MM.1S (cell line): Measurements from ENCODE around the gene ARHGAP31.

Experiments
- DNase-seq: peaks from one replicate; pipeline ENCODE4 v3.0.0-alpha.2; 2015
- H2AFZ ChIP-seq: fragments of 300-600 bp; sonication (generic); 2 replicates; pipeline ENCODE4 v1.6.0; 2016; ENCODE audit warnings: antibody characterized with exemption, low read length
- H3F3A ChIP-seq: fragments of 300-600 bp; sonication (generic); 2 replicates; pipeline ENCODE4 v1.6.1; 2016; ENCODE audit warnings: mild to moderate bottlenecking, antibody characterized with exemption, low read length, moderate library complexity, mixed read lengths; ENCODE audit not compliant: insufficient read depth
- H3K27ac ChIP-seq: fragments of 300-600 bp; sonication (generic); 2 replicates; pipeline ENCODE4 v1.5.1; 2016; ENCODE audit warnings: mild to moderate bottlenecking, low read length
- H3K27me3 ChIP-seq: fragments of 300-600 bp; sonication (generic); replicated peaks from 2 replicates; pipeline ENCODE4 v1.6.0; 2016; ENCODE audit warnings: low read length; ENCODE audit not compliant: insufficient read depth
- H3K36me3 ChIP-seq: fragments of 300-600 bp; sonication (generic); replicated peaks from 2 replicates; pipeline ENCODE4 v1.6.1; 2016; ENCODE audit warnings: mild to moderate bottlenecking, low read length, mixed read lengths; ENCODE audit not compliant: insufficient read depth
- H3K4me1 ChIP-seq: fragments of 300-600 bp; sonication (generic); 2 replicates; pipeline ENCODE4 v1.6.1; 2016; ENCODE audit warnings: low read length, mixed read lengths
- H3K4me2 ChIP-seq: fragments of 300-600 bp; sonication (generic); 2 replicates; pipeline ENCODE4 v1.6.0; 2016; ENCODE audit warnings: low read depth, low read length
- H3K4me3 ChIP-seq: fragments of 300-600 bp; sonication (generic); 2 replicates; pipeline ENCODE4 v1.5.1; 2016; ENCODE audit warnings: low read length, mixed read lengths
- H3K79me2 ChIP-seq: fragments of 300-600 bp; sonication (generic); 2 replicates; pipeline ENCODE4 v1.6.1; 2016; ENCODE audit warnings: mixed run types, low read length, mixed read lengths
- H3K9ac ChIP-seq: fragments of 300-600 bp; sonication (generic); 2 replicates; pipeline ENCODE4 v1.6.1; 2016; ENCODE audit warnings: low read length, mixed read lengths
- H3K9me2 ChIP-seq: fragments of 300-600 bp; sonication (generic); replicated peaks from 2 replicates; pipeline ENCODE4 v1.6.1; 2016; ENCODE audit warnings: mild to moderate bottlenecking, low read length, mixed read lengths; ENCODE audit not compliant: insufficient read depth
- H3K9me3 ChIP-seq: fragments of 300-600 bp; sonication (generic); replicated peaks from 2 replicates; pipeline ENCODE4 v1.6.1; 2016; ENCODE audit warnings: mild to moderate bottlenecking, low read length, mixed read lengths; ENCODE audit not compliant: insufficient read depth
- H4K20me1 ChIP-seq: fragments of 300-600 bp; sonication (generic); 2 replicates; pipeline ENCODE4 v1.6.1; 2016; ENCODE audit warnings: mild to moderate bottlenecking, low read length, moderate library complexity, mixed read lengths; ENCODE audit not compliant: insufficient read depth
- CTCF ChIP-seq: fragments of 300-600 bp; sonication (generic); IDR thresholded peaks from 2 replicates; pipeline ENCODE4 v1.5.1; 2016; ENCODE audit warnings: antibody characterized with exemption, low read length, mixed read lengths
- EZH2 ChIP-seq: fragments of 300-600 bp; sonication (generic); optimal IDR thresholded peaks from 2 replicates; pipeline ENCODE3; 2017; ENCODE audit warnings: low read depth, mild to moderate bottlenecking, antibody characterized with exemption, low read length, mixed read lengths
- EZH2phosphoT487 ChIP-seq: fragments of 300-600 bp; sonication (generic); IDR thresholded peaks from 2 replicates; pipeline ENCODE4 v1.6.1; 2018; ENCODE audit warnings: antibody characterized with exemption, low read length

The ARHGAP31 gene

GRCh38 chr3:119279101-119279554 lies 15.1 kb upstream of the ARHGAP31 start:
- Histone ChIP-seq H3K9me2 (no peaks in the 10 kb centered on the region), H3K4me1 (no peaks in the 10 kb centered on the region), H3K36me3 (no peaks in the 10 kb centered on the region), H3K9ac (no peak overlapping the region), H3K27me3 (no peaks in the 10 kb centered on the region), H3K4me2 (no peak overlapping the region), H3K27ac (no peak overlapping the region), H2AFZ (no peak overlapping the region), H3F3A (no peaks in the 10 kb centered on the region), H3K79me2 (no peaks in the 10 kb centered on the region), H4K20me1 (no peaks in the 10 kb centered on the region), H3K9me3 (no peaks in the 10 kb centered on the region), H3K4me3 (no peak overlapping the region)
- no peak for TF ChIP-seq CTCF
- DNase-seq: no peak

GRCh38 chr3:119279584-119280243 lies 14.5 kb upstream of the ARHGAP31 start:
- H4K20me1 ChIP-seq: no peaks in the 10 kb centered on the region
- no peak overlapping the region for H2AFZ ChIP-seq
- no peaks in the 10 kb centered on the region for H3K9me2 ChIP-seq

GRCh38 chr3:119288669-119289403 lies 5.3 kb upstream of the ARHGAP31 start:
- Histone ChIP-seq H3F3A (peaks cover 18% of the 10 kb centered on the region), H3K9me2 (no peaks in the 10 kb centered on the region), H3K36me3 (no peaks in the 10 kb centered on the region), H3K79me2 (no peaks in the 10 kb centered on the region), H3K9me3 (no peaks in the 10 kb centered on the region), H3K4me3 (no peak overlapping the region), H4K20me1 (no peaks in the 10 kb centered on the region), H3K9ac (no peak overlapping the region), H3K27me3 (no peaks in the 10 kb centered on the region), H2AFZ (no peak overlapping the region), H3K27ac (no peak overlapping the region), H3K4me1 (peaks cover 22% of the 10 kb centered on the region), H3K4me2 (no peak overlapping the region)
- no peak for DNase-seq
- TF ChIP-seq CTCF (no peak), EZH2phosphoT487 (no peak), EZH2 (no peak)

More at GRCh38 chr3:119279584-119280243, 14.5 kb upstream of the ARHGAP31 start:
- H3K9me3 ChIP-seq: no peaks in the 10 kb centered on the region
- no peak overlapping the region for H3K4me2 ChIP-seq
- H3K9ac ChIP-seq: no peak overlapping the region
- H3K79me2 ChIP-seq: no peaks in the 10 kb centered on the region
- H3K36me3 ChIP-seq: no peaks in the 10 kb centered on the region
- H3K4me3 ChIP-seq: no peak overlapping the region
- TF ChIP-seq EZH2: no peak
- no peak for TF ChIP-seq EZH2phosphoT487
- TF ChIP-seq CTCF: no peak
- no peak overlapping the region for H3K27ac ChIP-seq
- H3K27me3 ChIP-seq: no peaks in the 10 kb centered on the region
- H3F3A ChIP-seq: no peaks in the 10 kb centered on the region
- DNase-seq: no peak
- no peaks in the 10 kb centered on the region for H3K4me1 ChIP-seq
